ENCODE results near the gene CERS3.
"Not testable (repeated sequence)": the region's sequence is repeated elsewhere in the genome, so short reads cannot be mapped to it uniquely, and the experiment has no call there.

The CERS3 gene

GRCh38 chr15:100464888-100465287, 63.9 kb downstream of the CERS3 start:
- no peak for DNase-seq (ENCODE audit: low read depth)

GRCh38 chr15:100464256-100464655, 64.5 kb downstream of the CERS3 start:
- DNase-seq (ENCODE audit: low read depth) = no peak

GRCh38 chr15:100463515-100463914, 65.2 kb downstream of the CERS3 start:
- no peak for DNase-seq (ENCODE audit: low read depth)

GRCh38 chr15:100461049-100461448, 67.7 kb downstream of the CERS3 start:
- DNase-seq (ENCODE audit: low read depth) = no peak

GRCh38 chr15:100457201-100457600, 71.5 kb downstream of the CERS3 start:
- DNase-seq (ENCODE audit: low read depth) = no peak

GRCh38 chr15:100454148-100454547, 74.6 kb downstream of the CERS3 start:
- no peak for DNase-seq (ENCODE audit: low read depth)

GRCh38 chr15:100448481-100448880, 80.3 kb downstream of the CERS3 start:
- DNase-seq (ENCODE audit: low read depth) = no peak

GRCh38 chr15:100441063-100441462, 87.7 kb downstream of the CERS3 start:
- not testable (repeated sequence) for DNase-seq (ENCODE audit: low read depth)

- DNase-seq (ENCODE audit: low read depth) = no peak
Measured at GRCh38 chr15:100439514-100439913, 89.2 kb downstream of the CERS3 start.

GRCh38 chr15:100438570-100438969, 90.2 kb downstream of the CERS3 start:
- no peak for DNase-seq (ENCODE audit: low read depth)

- no peak for DNase-seq (ENCODE audit: low read depth)
Measured at GRCh38 chr15:100437261-100437660, 91.5 kb downstream of the CERS3 start.

GRCh38 chr15:100434561-100434960, 94.2 kb downstream of the CERS3 start:
- DNase-seq (ENCODE audit: low read depth) = no peak

GRCh38 chr15:100434038-100434437, 94.7 kb downstream of the CERS3 start:
- no peak for DNase-seq (ENCODE audit: low read depth)

- DNase-seq (ENCODE audit: low read depth) = no peak
Measured at GRCh38 chr15:100433304-100433703, 95.4 kb downstream of the CERS3 start.

GRCh38 chr15:100430411-100430810, 98.3 kb downstream of the CERS3 start:
- no peak for DNase-seq (ENCODE audit: low read depth)

GRCh38 chr15:100429116-100429728, 99.5 kb downstream of the CERS3 start:
- no peak for DNase-seq (ENCODE audit: low read depth)

- no peak for DNase-seq (ENCODE audit: low read depth)
Measured at GRCh38 chr15:100426937-100427336, 101.8 kb downstream of the CERS3 start.

- DNase-seq (ENCODE audit: low read depth) = no peak
Measured at GRCh38 chr15:100405179-100405578, 123.6 kb downstream of the CERS3 start.

- DNase-seq (ENCODE audit: low read depth) = no peak
Measured at GRCh38 chr15:100400996-100401395, 127.8 kb downstream of the CERS3 start.

- no peak for DNase-seq (ENCODE audit: low read depth)
Measured at GRCh38 chr15:100394736-100395440, 133.9 kb downstream of the CERS3 start.

- DNase-seq (ENCODE audit: low read depth) = no peak
Measured at GRCh38 chr15:100393008-100393407, 135.7 kb downstream of the CERS3 start.

GRCh38 chr15:100385300-100386050, 143.3 kb downstream of the CERS3 start:
- no peak for DNase-seq (ENCODE audit: low read depth)

GRCh38 chr15:100384108-100384410, 144.7 kb downstream of the CERS3 start:
- DNase-seq (ENCODE audit: low read depth) = no peak
